AG04450 (cell line): ENCODE data around the gene PRDX1. TPM values are rescaled to one million over a fixed set of nuclear protein-coding genes. Genes with fewer than 3 reads are reported as not detected.

Experiments
- CTCF ChIA-PET: fragments of 300-600, 350-600 bp; formaldehyde crosslinking; extraction: SDS; loops from one replicate; lab custom pipeline; 2022; ENCODE audit warnings: antibody characterized with exemption, inconsistent platforms; lab: Charles Lee
- POLR2A ChIA-PET: fragments of 350-600 bp; formaldehyde crosslinking; extraction: SDS; loops from one replicate; lab custom pipeline; 2021; ENCODE audit warnings: antibody characterized with exemption, inconsistent platforms; lab: Yijun Ruan, JAX
- DNase-seq: peaks from one replicate; pipeline ENCODE4 v3.0.0-alpha.2; 2011; ENCODE audit warnings: low read depth, low spot score
- H3K27ac ChIP-seq: one replicate; pipeline ENCODE4 v1.5.1; 2012; ENCODE audit warnings: low read depth, low read length, control low read depth
- H3K27me3 ChIP-seq: one replicate; pipeline ENCODE4 v1.6.0; 2012; ENCODE audit warnings: low read length; ENCODE audit not compliant: control insufficient read depth, insufficient read depth
- H3K4me3 ChIP-seq: 2 replicates; pipeline ENCODE4 v1.5.1; 2011; ENCODE audit warnings: mild to moderate bottlenecking, low read depth, low read length, control low read depth
- H3K9me3 ChIP-seq: 2 replicates; pipeline ENCODE4 v1.5.1; 2012; ENCODE audit warnings: low read length; ENCODE audit not compliant: control insufficient read depth, insufficient read depth
- CTCF ChIP-seq: IDR thresholded peaks from 2 replicates; pipeline ENCODE4 v1.5.1; 2011; ENCODE audit warnings: low read depth, low read length, control low read depth, inconsistent platforms
- polyA plus RNA-seq: library from polyadenylated mRNA; depleted of rRNA; stranded (reverse); fragments of >200 nt; gene quantifications from 2 replicates; pipeline ENCODE4 v1.2.3, GENCODE V29; 2011

Gene PRDX1
- polyA plus RNA-seq, 1 experiment: 1,110 TPM

- POLR2A ChIA-PET: interaction anchor here (3.0 kb wide), 1 partner anchor 21 kb away, joined by 19 read pairs; the partner anchor contains the start of gene PRDX1
- CTCF ChIA-PET: interaction anchor here (0.6 to 0.8 kb wide), 2 partner anchors 28 to 239 kb away, joined by 3 to 4 read pairs; no protein-coding TSS in a partner anchor
These were observed 20.9 kb upstream of the PRDX1 start for GRCh38 chr1:45542591-45542990.

GRCh38 chr1:45541193-45541592 lies 19.5 kb upstream of the PRDX1 start:
- TF ChIP-seq CTCF: no peak
- CTCF ChIA-PET: interaction anchor here (0.6 kb wide), 1 partner anchor 810 kb away, joined by 3 read pairs; the partner anchor contains the start of gene RNU5D-1
- Histone ChIP-seq H3K9me3 (no peaks in the 10 kb centered on the region), H3K27me3 (peaks cover 5% of the 10 kb centered on the region), H3K4me3 (no peak overlapping the region), H3K27ac (no peak overlapping the region)
- no peak for DNase-seq
- POLR2A ChIA-PET: interaction anchor here (0.7 to 3.5 kb wide), 2 partner anchors 20 to 25 kb away, joined by 5 to 16 read pairs; partner anchors contain the start of gene PRDX1

More at GRCh38 chr1:45542591-45542990, 20.9 kb upstream of the PRDX1 start:
- DNase-seq: no peak
- Histone ChIP-seq H3K4me3 (no peak overlapping the region), H3K9me3 (no peaks in the 10 kb centered on the region), H3K27ac (no peak overlapping the region), H3K27me3 (no peaks in the 10 kb centered on the region)
- no peak for TF ChIP-seq CTCF

- no peak overlapping the region for H3K27ac ChIP-seq
- no peak for DNase-seq
- ChIA-PET POLR2A (interaction anchor here (4.6 kb wide), 1 partner anchor 16 kb away, joined by 22 read pairs; the partner anchor contains the start of gene PRDX1), CTCF (no interaction called here)
- TF ChIP-seq CTCF: no peak
- H3K4me3 ChIP-seq: no peak overlapping the region
- H3K9me3 ChIP-seq: no peaks in the 10 kb centered on the region
- H3K27me3 ChIP-seq: peaks cover 5% of the 10 kb centered on the region
These were observed 15.2 kb upstream of the PRDX1 start for GRCh38 chr1:45536886-45537285.

GRCh38 chr1:45535988-45536766 lies 14.5 kb upstream of the PRDX1 start:
- Histone ChIP-seq H3K27me3 (peaks cover 5% of the 10 kb centered on the region), H3K9me3 (no peaks in the 10 kb centered on the region), H3K27ac (no peak overlapping the region), H3K4me3 (no peak overlapping the region)
- TF ChIP-seq CTCF: no peak
- no peak for DNase-seq
- ChIA-PET CTCF (no interaction called here), POLR2A (interaction anchor here (4.6 kb wide), 1 partner anchor 15 kb away, joined by 22 read pairs; the partner anchor contains the start of gene PRDX1)

- no peak for TF ChIP-seq CTCF
- Histone ChIP-seq H3K27me3 (peaks cover under 1% of the 10 kb centered on the region), H3K27ac (no peak overlapping the region), H3K4me3 (no peak overlapping the region), H3K9me3 (no peaks in the 10 kb centered on the region)
- POLR2A ChIA-PET: interaction anchor here (0.7 to 1.1 kb wide), 2 partner anchors 10 to 19 kb away, joined by 5 read pairs; partner anchors contain the start of gene PRDX1
- CTCF ChIA-PET: no interaction called here
- no peak for DNase-seq
These were observed 10.2 kb upstream of the PRDX1 start for GRCh38 chr1:45531873-45532272.
